Breast epithelium (tissue), 3 donors: ENCODE measurements around the gene HIPK3.

Experiments used
- POLR2AphosphoS5 ChIP-seq, 3 donors: sonication (generic); formaldehyde crosslinking; IDR thresholded peaks; one replicate each; pipeline ENCODE4 v1.6.1; 2017; ENCODE audit warnings: antibody characterized with exemption in 3 of 3
- TF ChIP-seq, protein P1 (sequence below), 3 donors: fragments of 450-650 bp; IDR thresholded peaks; one replicate each; pipeline ENCODE4 v1.5.1; 2016 to 2017; ENCODE audit warnings: antibody characterized with exemption in 3 of 3, mild to moderate bottlenecking in 3 of 3, moderate library complexity in 3 of 3

DNA sequence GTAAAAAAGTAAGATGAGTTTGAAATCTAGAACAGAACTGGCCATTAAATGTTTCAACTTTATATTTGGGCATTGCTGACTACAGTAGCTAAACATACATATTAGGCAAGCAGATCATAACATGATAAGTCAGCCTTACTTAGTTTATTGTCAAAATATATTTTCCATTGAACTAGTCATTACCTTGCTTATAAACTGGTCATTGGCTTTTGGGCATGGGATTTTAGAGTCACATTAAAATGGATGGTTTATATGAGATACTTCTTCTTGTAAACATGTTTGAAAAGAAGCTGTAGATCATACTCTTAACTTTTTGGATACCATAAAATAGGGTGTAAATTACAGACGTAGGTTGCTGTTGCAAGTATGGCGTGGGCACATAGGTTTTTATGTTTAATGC lies 2.7 kb downstream of the HIPK3 start:
- TF ChIP-seq, protein P1, sequence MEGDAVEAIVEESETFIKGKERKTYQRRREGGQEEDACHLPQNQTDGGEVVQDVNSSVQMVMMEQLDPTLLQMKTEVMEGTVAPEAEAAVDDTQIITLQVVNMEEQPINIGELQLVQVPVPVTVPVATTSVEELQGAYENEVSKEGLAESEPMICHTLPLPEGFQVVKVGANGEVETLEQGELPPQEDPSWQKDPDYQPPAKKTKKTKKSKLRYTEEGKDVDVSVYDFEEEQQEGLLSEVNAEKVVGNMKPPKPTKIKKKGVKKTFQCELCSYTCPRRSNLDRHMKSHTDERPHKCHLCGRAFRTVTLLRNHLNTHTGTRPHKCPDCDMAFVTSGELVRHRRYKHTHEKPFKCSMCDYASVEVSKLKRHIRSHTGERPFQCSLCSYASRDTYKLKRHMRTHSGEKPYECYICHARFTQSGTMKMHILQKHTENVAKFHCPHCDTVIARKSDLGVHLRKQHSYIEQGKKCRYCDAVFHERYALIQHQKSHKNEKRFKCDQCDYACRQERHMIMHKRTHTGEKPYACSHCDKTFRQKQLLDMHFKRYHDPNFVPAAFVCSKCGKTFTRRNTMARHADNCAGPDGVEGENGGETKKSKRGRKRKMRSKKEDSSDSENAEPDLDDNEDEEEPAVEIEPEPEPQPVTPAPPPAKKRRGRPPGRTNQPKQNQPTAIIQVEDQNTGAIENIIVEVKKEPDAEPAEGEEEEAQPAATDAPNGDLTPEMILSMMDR (IDR thresholded peaks at IDR 0.05): no peak
- no peak for TF ChIP-seq POLR2AphosphoS5 (IDR thresholded peaks at IDR 0.05)
